H1 (cell line): Measurements from ENCODE around the gene MORN5. TPM values are rescaled to one million over a fixed set of nuclear protein-coding genes. Genes with fewer than 3 reads are reported as not detected.

Experiments
- CTCF ChIA-PET: fragments of 300-600 bp; sonication (Branson Sonifier 250); formaldehyde crosslinking; loops from one replicate; lab custom pipeline; 2021; ENCODE audit not compliant: partially characterized antibody; lab: Charles Lee
- POLR2A ChIA-PET: fragments of 300-600 bp; sonication (Branson Sonifier 250); formaldehyde crosslinking; loops from one replicate; lab custom pipeline; 2021; ENCODE audit warnings: inconsistent platforms; ENCODE audit not compliant: partially characterized antibody; lab: Charles Lee
- DNase-seq, 2 experiments: peaks; one replicate each; pipeline versions ENCODE4 v3.0.0 to v3.0.0-alpha.2; 2010 to 2022; ENCODE audit warnings: low spot score in 2 of 2, low read depth in 1 of 2, mixed read lengths in 1 of 2
- FAIRE-seq: peaks from 2 replicates; lab custom pipeline; 2011; peaks lifted over from hg19 to GRCh38; lab: Jason Lieb, UNC
- H2AFZ ChIP-seq: 2 replicates; pipeline ENCODE4 v1.8.1; 2012; ENCODE audit warnings: low read length, inconsistent platforms
- H2AK5ac ChIP-seq: 2 replicates; pipeline ENCODE4 v1.6.1; 2013; ENCODE audit warnings: low read depth, low read length
- H2BK120ac ChIP-seq: replicated peaks from 2 replicates; pipeline ENCODE3; 2013; ENCODE audit warnings: low read depth, low read length, inconsistent platforms
- H2BK12ac ChIP-seq: 2 replicates; pipeline ENCODE4 v1.6.1; 2013; ENCODE audit warnings: low read depth, low read length
- H2BK15ac ChIP-seq: 2 replicates; pipeline ENCODE4 v1.6.1; 2013; ENCODE audit warnings: low read length
- H2BK20ac ChIP-seq: 2 replicates; pipeline ENCODE4 v1.6.1; 2013; ENCODE audit warnings: low read length
- H2BK5ac ChIP-seq: 2 replicates; pipeline ENCODE4 v1.6.1; 2013; ENCODE audit warnings: low read depth, low read length
- H3K14ac ChIP-seq: 2 replicates; pipeline ENCODE4 v1.6.1; 2013; ENCODE audit warnings: inconsistent platforms; ENCODE audit not compliant: insufficient read length
- H3K18ac ChIP-seq: 2 replicates; pipeline ENCODE4 v1.6.1; 2013; ENCODE audit warnings: low read length; ENCODE audit errors: extremely low read depth
- H3K23ac ChIP-seq: 2 replicates; pipeline ENCODE4 v1.6.1; 2013; ENCODE audit warnings: inconsistent platforms; ENCODE audit not compliant: insufficient read length
- H3K23me2 ChIP-seq: 2 replicates; pipeline ENCODE4 v1.6.1; 2013; ENCODE audit warnings: low read depth, low read length
- H3K27ac ChIP-seq: 2 replicates; pipeline ENCODE4 v1.6.1; 2011; ENCODE audit warnings: low read depth, low read length, inconsistent platforms
- H3K27me3 ChIP-seq, 4 experiments: replicated peaks in 1 of 4; 1 replicate in 1 of 4; 2 replicates in 3 of 4; pipeline versions ENCODE4 v1.6.1 to v1.8.1; 2011 to 2013; ENCODE audit warnings: low read length in 3 of 4, mild to moderate bottlenecking in 3 of 4, inconsistent platforms in 2 of 4, mixed read lengths in 2 of 4, moderate library complexity in 1 of 4; ENCODE audit not compliant: control insufficient read depth in 3 of 4, insufficient read depth in 3 of 4; ENCODE audit errors: extremely low read depth in 1 of 4
- H3K36me3 ChIP-seq, 4 experiments: 2 replicates each; pipeline versions ENCODE4 v1.6.1 to v1.8.1; 2011 to 2013; ENCODE audit warnings: mild to moderate bottlenecking in 4 of 4, low read length in 3 of 4, moderate library complexity in 2 of 4, control low read depth in 1 of 4, inconsistent platforms in 1 of 4; ENCODE audit not compliant: insufficient read depth in 4 of 4, control insufficient read depth in 2 of 4
- H3K4ac ChIP-seq: replicated peaks from 2 replicates; pipeline ENCODE3; 2013; ENCODE audit warnings: low read length, low read depth, mixed read lengths, inconsistent platforms; ENCODE audit not compliant: insufficient read length
- H3K4me1 ChIP-seq, 4 experiments: replicated peaks in 1 of 4; 1 replicate in 1 of 4; 2 replicates in 3 of 4; pipeline versions ENCODE4 v1.6.1 to v1.8.1; 2011 to 2013; ENCODE audit warnings: low read length in 3 of 4, inconsistent platforms in 2 of 4, mixed read lengths in 1 of 4; ENCODE audit not compliant: insufficient read depth in 4 of 4, control insufficient read depth in 3 of 4
- H3K4me2 ChIP-seq, 2 experiments: 2 replicates each; pipeline versions ENCODE4 v1.6.1 to v1.8.1; 2011 to 2013; ENCODE audit warnings: low read depth in 2 of 2, low read length in 2 of 2, control low read depth in 1 of 2, inconsistent platforms in 1 of 2, mild to moderate bottlenecking in 1 of 2; ENCODE audit not compliant: insufficient read depth in 1 of 2
- H3K4me3 ChIP-seq, 4 experiments: fragments of 200-600, 300-600 bp in 1 of 4; sonication (generic), shearing (Covaris generic), sonication (Bioruptor Twin) in 1 of 4; 2 replicates each; pipeline versions ENCODE4 v1.5.1 to v1.8.1; 2011 to 2016; ENCODE audit warnings: low read length in 4 of 4, low read depth in 3 of 4, control low read depth in 2 of 4, inconsistent platforms in 2 of 4, mild to moderate bottlenecking in 2 of 4, mixed read lengths in 1 of 4, moderate library complexity in 1 of 4; ENCODE audit not compliant: insufficient read depth in 2 of 4; ENCODE audit errors: extremely low read depth in 1 of 4
- H3K56ac ChIP-seq: replicated peaks from 2 replicates; pipeline ENCODE3; 2013; ENCODE audit warnings: low read depth, mild to moderate bottlenecking, mixed read lengths, low read length, inconsistent platforms; ENCODE audit not compliant: insufficient read length
- H3K79me1 ChIP-seq: 2 replicates; pipeline ENCODE4 v1.6.1; 2013; ENCODE audit warnings: low read depth, low read length, control low read depth
- H3K79me2 ChIP-seq, 2 experiments: 2 replicates each; pipeline versions ENCODE4 v1.6.1 to v1.8.1; 2012 to 2013; ENCODE audit warnings: low read length in 2 of 2, mild to moderate bottlenecking in 2 of 2, inconsistent platforms in 1 of 2; ENCODE audit not compliant: insufficient read depth in 2 of 2, control insufficient read depth in 1 of 2
- H3K9ac ChIP-seq, 4 experiments: replicated peaks in 1 of 4; 1 replicate in 1 of 4; 2 replicates in 3 of 4; pipeline versions ENCODE4 v1.6.1 to v1.8.1; 2011 to 2013; ENCODE audit warnings: low read depth in 3 of 4, low read length in 3 of 4, control low read depth in 2 of 4, mild to moderate bottlenecking in 2 of 4, moderate library complexity in 2 of 4, inconsistent platforms in 1 of 4; ENCODE audit errors: extremely low read depth in 1 of 4
- H3K9me3 ChIP-seq, 2 experiments: 2 replicates each; pipeline versions ENCODE4 v1.6.1 to v1.8.1; 2012 to 2013; ENCODE audit warnings: mild to moderate bottlenecking in 2 of 2, moderate library complexity in 2 of 2, control low read depth in 1 of 2, inconsistent platforms in 1 of 2, low read depth in 1 of 2, low read length in 1 of 2, mixed read lengths in 1 of 2; ENCODE audit not compliant: insufficient read depth in 2 of 2
- H4K20me1 ChIP-seq, 2 experiments: replicated peaks in 1 of 2; 2 replicates each; pipeline versions ENCODE3 to v1.8.1; 2011 to 2013; ENCODE audit warnings: inconsistent platforms in 2 of 2, low read length in 2 of 2, mild to moderate bottlenecking in 1 of 2; ENCODE audit not compliant: insufficient read depth in 2 of 2, control insufficient read depth in 1 of 2
- H4K5ac ChIP-seq: 2 replicates; pipeline ENCODE4 v1.6.1; 2013; ENCODE audit warnings: low read length, low read depth, mixed read lengths, inconsistent platforms; ENCODE audit not compliant: insufficient read length
- H4K8ac ChIP-seq: 2 replicates; pipeline ENCODE4 v1.8.0; 2013; ENCODE audit warnings: mild to moderate bottlenecking, moderate library complexity, low read length, inconsistent platforms; ENCODE audit not compliant: insufficient read depth; ENCODE audit errors: extremely low read depth
- H4K91ac ChIP-seq: replicated peaks from 2 replicates; pipeline ENCODE3; 2013; ENCODE audit warnings: low read length, mixed read lengths, inconsistent platforms; ENCODE audit not compliant: insufficient read length
- CHD2 ChIP-seq: IDR thresholded peaks from 2 replicates; pipeline ENCODE4 v1.6.1; 2012; ENCODE audit warnings: low read length, improper control_type of control experiment
- EGR1 ChIP-seq: IDR thresholded peaks from 2 replicates; pipeline ENCODE4 v1.6.1; 2011; ENCODE audit warnings: low read depth, low read length, borderline replicate concordance
- EP300 ChIP-seq, 2 experiments: IDR thresholded peaks; 1 replicate in 1 of 2; 2 replicates in 1 of 2; pipeline ENCODE4 v1.6.1; 2011 to 2012; ENCODE audit warnings: low read depth in 2 of 2, low read length in 2 of 2, mild to moderate bottlenecking in 2 of 2, borderline replicate concordance in 1 of 2, inconsistent platforms in 1 of 2, moderate library complexity in 1 of 2
- KDM5A ChIP-seq: fragments of 200-600 bp; IDR thresholded peaks from 2 replicates; pipeline ENCODE4 v1.7.1; 2012; ENCODE audit warnings: mild to moderate bottlenecking, low read length, inconsistent platforms, mixed read lengths
- RXRA ChIP-seq: IDR thresholded peaks from 2 replicates; pipeline ENCODE4 v1.6.1; 2011; ENCODE audit warnings: low read depth, mild to moderate bottlenecking, low read length, moderate library complexity; ENCODE audit not compliant: insufficient read depth
- SUZ12 ChIP-seq: fragments of 200-600 bp; sonication (generic); IDR thresholded peaks from 2 replicates; pipeline ENCODE4 v1.6.1; 2012; ENCODE audit warnings: mild to moderate bottlenecking, inconsistent platforms, low read length, moderate library complexity, mixed read lengths
- WGBS, 2 experiments: shearing (Covaris generic) in 1 of 2; methylation state at CpG; one replicate each; pipeline versions ENCODE4 v1.1.6 to v1.1.7; 2013 to 2015; ENCODE audit warnings: low lambda C conversion rate in 2 of 2, mixed read lengths in 2 of 2, inconsistent platforms in 1 of 2, low coverage in 1 of 2, missing lambda C conversion rate in 1 of 2; ENCODE audit not compliant: insufficient replicate concordance in 2 of 2, insufficient coverage in 1 of 2, insufficient read length in 1 of 2; ENCODE audit errors: extremely low coverage in 1 of 2, missing lambda C conversion rate in 1 of 2; 5-methylcytosine and 5-hydroxymethylcytosine counted together
- polyA plus RNA-seq, 7 experiments: library from polyadenylated mRNA; depleted of rRNA in 3 of 7; stranded (reverse) in 5 of 7; unstranded in 2 of 7; fragments of >200 nt in 5 of 7; fragments of 200-250 nt in 2 of 7; gene quantifications; 1 replicate in 5 of 7; 2 replicates in 1 of 7; 4 replicates in 1 of 7; pipeline versions ENCODE4 v1.2.1 to v1.2.3, GENCODE V29; 2011 to 2013; ENCODE audit warnings: missing spikeins in 2 of 7, mixed read lengths in 2 of 7
- total RNA-seq: library from RNA; stranded (reverse); fragmentation: NEBNext Ultra II Directional; extraction: Animal tissue kit (Norgen Biotek cat#: 25700); gene quantifications from 2 replicates; pipeline ENCODE4 v1.2.1, GENCODE V29; 2021
- TF ChIP-seq, protein P1 (sequence below), 3 experiments: IDR thresholded peaks; 1 replicate in 2 of 3; 2 replicates in 1 of 3; pipeline versions ENCODE4 v1.5.1 to v1.6.1; 2011; ENCODE audit warnings: low read length in 3 of 3, mild to moderate bottlenecking in 3 of 3, inconsistent platforms in 2 of 3, low read depth in 1 of 3, moderate library complexity in 1 of 3; ENCODE audit not compliant: insufficient read depth in 1 of 3; ENCODE audit errors: control extremely low read depth in 1 of 3

MORN5 gene
- total and polyA plus RNA-seq, 2 of the 8 experiments (the other 6 are each of a cell fraction or from before 2014, with no cell fraction given): not detected

DNA sequence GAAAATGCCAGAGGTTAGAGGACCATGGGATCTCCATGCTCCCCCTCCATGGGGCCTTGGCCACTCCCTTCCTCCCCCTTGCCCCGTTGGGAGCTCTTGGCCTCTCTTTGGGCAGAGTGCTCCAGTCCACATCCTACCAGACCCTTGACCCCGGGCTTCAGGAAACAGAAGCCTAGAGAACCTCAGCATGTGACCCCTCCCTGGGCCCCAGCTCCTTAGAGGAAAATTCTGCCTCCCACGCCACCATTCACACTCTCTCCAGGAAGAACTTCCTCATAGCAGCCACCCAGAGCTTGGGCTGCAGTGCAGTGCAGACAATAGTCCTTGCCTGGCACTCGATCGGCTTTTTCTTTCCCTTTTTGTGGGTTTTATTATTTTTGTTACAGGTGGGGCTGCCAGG is 63.1 kb downstream of the MORN5 start:
- Histone ChIP-seq H2BK120ac (no peak overlapping the region), H3K14ac (no peak overlapping the region), H3K27ac (no peak overlapping the region), H3K23ac (no peak overlapping the region), H2BK20ac (no peak overlapping the region), H3K27me3 (peaks cover 93 to 100% (median 99%) of the 10 kb centered on the region in 4 experiments), H4K8ac (no peak overlapping the region), H2AFZ (no peak overlapping the region), H3K79me1 (no peaks in the 10 kb centered on the region), H3K9ac (no peak overlapping the region), H3K4ac (no peak overlapping the region), H2BK5ac (no peak overlapping the region), H3K36me3 (no peaks in the 10 kb centered on the region; a peak in 1 of 8 replicates), H3K9me3 (no peaks in the 10 kb centered on the region), H2BK12ac (no peak overlapping the region; the same call in 1 of the 2 replicates), H3K79me2 (no peaks in the 10 kb centered on the region), H2AK5ac (no peak overlapping the region; the same call in 1 of the 2 replicates), H3K18ac (no peak overlapping the region), H3K4me1 (peaks cover 5 to 60% (median 41%) of the 10 kb centered on the region in 4 experiments), H3K4me3 (no peak overlapping the region), H3K23me2 (peaks cover 24% of the 10 kb centered on the region; the same call in 1 of the 2 replicates), H3K56ac (no peak overlapping the region), H2BK15ac (no peak overlapping the region), H3K4me2 (no peak overlapping the region), H4K20me1 (peaks cover 20 to 40% of the 10 kb centered on the region in 2 experiments), H4K5ac (no peak overlapping the region), H4K91ac (no peak overlapping the region)
- CTCF ChIA-PET: interaction anchor here (0.6 to 4.6 kb wide), 13 partner anchors 9 to 1126 kb away, joined by 3 to 26 read pairs (median 4); partner anchors contain the start of genes MORN5 and NDUFA8
- FAIRE-seq (no peak), DNase-seq (peak in 1 of 2 experiments; percentile 45)
- POLR2A ChIA-PET: interaction anchor here (0.6 kb wide), 1 partner anchor 612 kb away, joined by 4 read pairs; no protein-coding TSS in a partner anchor
- TF ChIP-seq RXRA (no peak), KDM5A (no peak), EGR1 (no peak), EP300 (IDR thresholded peaks at IDR 0.05; ENCODE audit: borderline replicate concordance in 1 of 2, low read depth in 2 of 2, low read length in 2 of 2) (no peak), CHD2 (no peak), SUZ12 (no peak)
- TF ChIP-seq, protein P1, sequence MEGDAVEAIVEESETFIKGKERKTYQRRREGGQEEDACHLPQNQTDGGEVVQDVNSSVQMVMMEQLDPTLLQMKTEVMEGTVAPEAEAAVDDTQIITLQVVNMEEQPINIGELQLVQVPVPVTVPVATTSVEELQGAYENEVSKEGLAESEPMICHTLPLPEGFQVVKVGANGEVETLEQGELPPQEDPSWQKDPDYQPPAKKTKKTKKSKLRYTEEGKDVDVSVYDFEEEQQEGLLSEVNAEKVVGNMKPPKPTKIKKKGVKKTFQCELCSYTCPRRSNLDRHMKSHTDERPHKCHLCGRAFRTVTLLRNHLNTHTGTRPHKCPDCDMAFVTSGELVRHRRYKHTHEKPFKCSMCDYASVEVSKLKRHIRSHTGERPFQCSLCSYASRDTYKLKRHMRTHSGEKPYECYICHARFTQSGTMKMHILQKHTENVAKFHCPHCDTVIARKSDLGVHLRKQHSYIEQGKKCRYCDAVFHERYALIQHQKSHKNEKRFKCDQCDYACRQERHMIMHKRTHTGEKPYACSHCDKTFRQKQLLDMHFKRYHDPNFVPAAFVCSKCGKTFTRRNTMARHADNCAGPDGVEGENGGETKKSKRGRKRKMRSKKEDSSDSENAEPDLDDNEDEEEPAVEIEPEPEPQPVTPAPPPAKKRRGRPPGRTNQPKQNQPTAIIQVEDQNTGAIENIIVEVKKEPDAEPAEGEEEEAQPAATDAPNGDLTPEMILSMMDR (IDR thresholded peaks at IDR 0.05; ENCODE audit: control extremely low read depth in 1 of 3, insufficient read depth in 1 of 3, low read depth in 1 of 3, low read length in 3 of 3): no peak
- WGBS, 2 experiments: 34% methylated on average over 5 of the region's 5 CpGs; no CpG with 5 or more reads in 1 of the 2 experiments
